ENCODE data around the gene SLC44A4.

GRCh38 chr6:31827286-31828079 is 51.3 kb downstream of the SLC44A4 start, which contains the start of gene HSPA1B:
- no peak for TF ChIP-seq CTCF (conservative IDR thresholded peaks at IDR 0.05)
- no peak for TF ChIP-seq ZFX (IDR thresholded peaks at IDR 0.05)
